Breast epithelium (tissue), 4 donors: ENCODE results near the gene S100A4. TPM values are rescaled to one million over a fixed set of nuclear protein-coding genes. Genes with fewer than 3 reads are reported as not detected.

ENCODE experiments used
- DNase-seq, 2 donors: peaks; one replicate each; pipeline ENCODE4 v3.0.0-alpha.2; 2019; ENCODE audit warnings: low spot score in 2 of 2
- H3K27ac ChIP-seq, 2 donors: fragments of 200-600 bp; sonication (generic) in 1 of 2; one replicate each; pipeline ENCODE4 v1.5.1; 2016 to 2019; ENCODE audit warnings: mild to moderate bottlenecking in 1 of 2
- H3K27me3 ChIP-seq, 2 donors: fragments of 200-600 bp; sonication (generic) in 1 of 2; one replicate each; pipeline versions ENCODE4 v1.5.1 to v1.6.0; 2017 to 2019; ENCODE audit warnings: control low read depth in 1 of 2, mild to moderate bottlenecking in 1 of 2
- H3K36me3 ChIP-seq: fragments of 200-600 bp; one replicate; pipeline ENCODE4 v1.5.1; 2019
- H3K4me1 ChIP-seq, 2 donors: fragments of 200-600 bp; sonication (generic); one replicate each; pipeline ENCODE4 v1.5.1; 2016 to 2019; ENCODE audit warnings: control low read depth in 1 of 2
- H3K4me3 ChIP-seq, 3 donors: fragments of 200-600 bp; sonication (generic); 1 replicate in 2 of 3; 2 replicates in 1 of 3; pipeline ENCODE4 v1.5.1; 2016 to 2019; ENCODE audit warnings: mild to moderate bottlenecking in 3 of 3, moderate library complexity in 2 of 3
- H3K9me3 ChIP-seq, 2 donors: fragments of 200-600 bp; sonication (generic) in 1 of 2; one replicate each; pipeline ENCODE4 v1.5.1; 2016 to 2019; ENCODE audit warnings: control low read depth in 1 of 2
- CTCF ChIP-seq, 3 donors: fragments of 450-650 bp; IDR thresholded peaks; one replicate each; pipeline ENCODE4 v1.5.1; 2016 to 2017; ENCODE audit warnings: antibody characterized with exemption in 3 of 3, mild to moderate bottlenecking in 3 of 3, moderate library complexity in 3 of 3
- POLR2A ChIP-seq: fragments of 450-650 bp; IDR thresholded peaks from one replicate; pipeline ENCODE4 v1.6.1; 2016; ENCODE audit warnings: antibody characterized with exemption, mild to moderate bottlenecking, moderate library complexity
- POLR2AphosphoS5 ChIP-seq, 3 donors: sonication (generic); formaldehyde crosslinking; IDR thresholded peaks; one replicate each; pipeline ENCODE4 v1.6.1; 2017; ENCODE audit warnings: antibody characterized with exemption in 3 of 3
- intact Hi-C: fragments of 100-400 bp; cut with DNase I; formaldehyde crosslinking; loops from one replicate; pipeline ENCODE4 v1.15.1; 2023; ENCODE audit warnings: low total_unique reads
- total RNA-seq, 3 donors: library from RNA; depleted of rRNA; stranded (reverse); fragments of >200 nt; gene quantifications; one replicate each; pipeline ENCODE4 v1.1.0, GENCODE V29; 2016

S100A4 gene
- total RNA-seq, 3 donors from 2014 or later: 177 to 1,015 (median 198) TPM

DNA sequence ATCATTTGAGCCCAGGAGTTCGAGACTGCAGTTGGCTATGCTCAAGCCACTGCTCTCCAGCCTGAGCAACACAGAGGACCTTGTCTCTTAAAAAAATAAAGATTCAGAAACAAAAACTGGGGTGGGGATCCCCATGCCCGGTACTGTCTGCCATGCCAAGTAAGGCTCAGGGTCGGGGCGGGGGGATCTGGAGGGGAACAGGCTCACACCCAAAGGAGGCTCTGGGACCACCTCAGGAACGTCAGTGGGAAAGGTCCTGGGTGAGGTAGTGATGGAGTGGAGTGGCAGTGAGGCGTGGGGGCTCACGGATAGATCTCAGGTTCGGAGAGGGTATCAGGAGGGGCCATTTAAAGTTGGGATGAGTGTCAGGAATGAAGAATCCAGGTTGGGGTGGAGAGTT lies 765 bp upstream of the S100A4 start:
- no peak for TF ChIP-seq POLR2A
- TF ChIP-seq CTCF (IDR thresholded peaks at IDR 0.05): no peak
- no peak for TF ChIP-seq POLR2AphosphoS5 (IDR thresholded peaks at IDR 0.05)
- Histone ChIP-seq H3K36me3 (no peaks in the 10 kb centered on the region), H3K9me3 (no peaks in the 10 kb centered on the region), H3K4me3 (peak overlapping the region; percentile 37 to 62 (median 56)), H3K27ac (peak overlapping the region; percentile 89 to 94), H3K4me1 (peaks cover 11 to 42% of the 10 kb centered on the region in 2 donors), H3K27me3 (no peaks in the 10 kb centered on the region)
- no peak for DNase-seq
- intact Hi-C loops: no loop called here

GRCh38 chr1:153544453-153545066 lies 1.0 kb downstream of the S100A4 start:
- no peak for TF ChIP-seq CTCF (IDR thresholded peaks at IDR 0.05)
- TF ChIP-seq POLR2AphosphoS5 (IDR thresholded peaks at IDR 0.05): no peak
- TF ChIP-seq POLR2A: no peak
- intact Hi-C loops: no loop called here
- Histone ChIP-seq H3K4me3 (peak overlapping the region; percentile 37 to 62 (median 56)), H3K36me3 (no peaks in the 10 kb centered on the region), H3K4me1 (peaks cover 11 to 46% of the 10 kb centered on the region in 2 donors), H3K27me3 (no peaks in the 10 kb centered on the region), H3K9me3 (no peaks in the 10 kb centered on the region), H3K27ac (peak overlapping the region; percentile 89 to 94)
- DNase-seq: no peak

DNA sequence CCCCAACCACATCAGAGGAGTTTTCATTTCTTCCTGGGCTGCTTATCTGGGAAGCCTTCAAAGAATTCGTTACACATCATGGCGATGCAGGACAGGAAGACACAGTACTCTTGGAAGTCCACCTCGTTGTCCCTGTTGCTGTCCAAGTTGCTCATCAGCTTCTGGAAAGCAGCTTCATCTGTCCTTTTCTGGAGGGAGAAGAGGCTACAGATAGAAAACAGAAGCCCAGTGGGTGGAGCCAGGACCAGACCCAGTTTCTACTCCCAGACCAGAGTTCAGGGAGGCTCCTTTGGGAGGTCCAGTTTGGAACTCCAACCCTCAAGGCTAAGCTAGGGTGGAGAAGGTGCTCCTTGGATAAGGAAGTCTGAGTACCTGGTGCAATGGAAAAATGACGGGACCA lies 1.9 kb downstream of the S100A4 start:
- Histone ChIP-seq H3K36me3 (no peaks in the 10 kb centered on the region), H3K9me3 (no peaks in the 10 kb centered on the region), H3K27me3 (no peaks in the 10 kb centered on the region), H3K4me3 (peak overlapping the region; percentile 37 to 62 (median 56)), H3K27ac (peak overlapping the region; percentile 89 to 94), H3K4me1 (peaks cover 11 to 39% of the 10 kb centered on the region in 2 donors)
- TF ChIP-seq CTCF (IDR thresholded peaks at IDR 0.05): no peak
- TF ChIP-seq POLR2A: no peak
- no peak for TF ChIP-seq POLR2AphosphoS5 (IDR thresholded peaks at IDR 0.05)
- no peak for DNase-seq
- intact Hi-C loops: no loop called here

GRCh38 chr1:153542956-153543711 lies 2.5 kb downstream of the S100A4 start:
- no peaks in the 10 kb centered on the region for H3K36me3 ChIP-seq
- H3K27me3 ChIP-seq: no peaks in the 10 kb centered on the region
- intact Hi-C loops: no loop called here
- peak overlapping the region in 1 of 3 donors; percentile 62 for H3K4me3 ChIP-seq
- H3K4me1 ChIP-seq: peaks cover 11 to 36% of the 10 kb centered on the region in 2 donors
- no peak for TF ChIP-seq POLR2A
- TF ChIP-seq POLR2AphosphoS5 (IDR thresholded peaks at IDR 0.05): no peak
- TF ChIP-seq CTCF (IDR thresholded peaks at IDR 0.05): no peak
- H3K27ac ChIP-seq: peak overlapping the region; percentile 89 to 94
- no peaks in the 10 kb centered on the region for H3K9me3 ChIP-seq
- DNase-seq: no peak
